GM18907 (cell line): Measurements from ENCODE around the gene YLPM1.
"Not testable (repeated sequence)": the region's sequence is repeated elsewhere in the genome, so short reads cannot be mapped to it uniquely, and the experiment has no call there.

Experiments
- ATAC-seq: cut with Tn5 transposase; IDR thresholded peaks from one replicate; pipeline ENCODE4 v1.9.1; 2021; ENCODE audit warnings: mild to moderate bottlenecking, moderate library complexity; ENCODE audit not compliant: unreplicated experiment

YLPM1 gene, protein sequence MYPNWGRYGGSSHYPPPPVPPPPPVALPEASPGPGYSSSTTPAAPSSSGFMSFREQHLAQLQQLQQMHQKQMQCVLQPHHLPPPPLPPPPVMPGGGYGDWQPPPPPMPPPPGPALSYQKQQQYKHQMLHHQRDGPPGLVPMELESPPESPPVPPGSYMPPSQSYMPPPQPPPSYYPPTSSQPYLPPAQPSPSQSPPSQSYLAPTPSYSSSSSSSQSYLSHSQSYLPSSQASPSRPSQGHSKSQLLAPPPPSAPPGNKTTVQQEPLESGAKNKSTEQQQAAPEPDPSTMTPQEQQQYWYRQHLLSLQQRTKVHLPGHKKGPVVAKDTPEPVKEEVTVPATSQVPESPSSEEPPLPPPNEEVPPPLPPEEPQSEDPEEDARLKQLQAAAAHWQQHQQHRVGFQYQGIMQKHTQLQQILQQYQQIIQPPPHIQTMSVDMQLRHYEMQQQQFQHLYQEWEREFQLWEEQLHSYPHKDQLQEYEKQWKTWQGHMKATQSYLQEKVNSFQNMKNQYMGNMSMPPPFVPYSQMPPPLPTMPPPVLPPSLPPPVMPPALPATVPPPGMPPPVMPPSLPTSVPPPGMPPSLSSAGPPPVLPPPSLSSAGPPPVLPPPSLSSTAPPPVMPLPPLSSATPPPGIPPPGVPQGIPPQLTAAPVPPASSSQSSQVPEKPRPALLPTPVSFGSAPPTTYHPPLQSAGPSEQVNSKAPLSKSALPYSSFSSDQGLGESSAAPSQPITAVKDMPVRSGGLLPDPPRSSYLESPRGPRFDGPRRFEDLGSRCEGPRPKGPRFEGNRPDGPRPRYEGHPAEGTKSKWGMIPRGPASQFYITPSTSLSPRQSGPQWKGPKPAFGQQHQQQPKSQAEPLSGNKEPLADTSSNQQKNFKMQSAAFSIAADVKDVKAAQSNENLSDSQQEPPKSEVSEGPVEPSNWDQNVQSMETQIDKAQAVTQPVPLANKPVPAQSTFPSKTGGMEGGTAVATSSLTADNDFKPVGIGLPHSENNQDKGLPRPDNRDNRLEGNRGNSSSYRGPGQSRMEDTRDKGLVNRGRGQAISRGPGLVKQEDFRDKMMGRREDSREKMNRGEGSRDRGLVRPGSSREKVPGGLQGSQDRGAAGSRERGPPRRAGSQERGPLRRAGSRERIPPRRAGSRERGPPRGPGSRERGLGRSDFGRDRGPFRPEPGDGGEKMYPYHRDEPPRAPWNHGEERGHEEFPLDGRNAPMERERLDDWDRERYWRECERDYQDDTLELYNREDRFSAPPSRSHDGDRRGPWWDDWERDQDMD (N-terminal part only)

DNA sequence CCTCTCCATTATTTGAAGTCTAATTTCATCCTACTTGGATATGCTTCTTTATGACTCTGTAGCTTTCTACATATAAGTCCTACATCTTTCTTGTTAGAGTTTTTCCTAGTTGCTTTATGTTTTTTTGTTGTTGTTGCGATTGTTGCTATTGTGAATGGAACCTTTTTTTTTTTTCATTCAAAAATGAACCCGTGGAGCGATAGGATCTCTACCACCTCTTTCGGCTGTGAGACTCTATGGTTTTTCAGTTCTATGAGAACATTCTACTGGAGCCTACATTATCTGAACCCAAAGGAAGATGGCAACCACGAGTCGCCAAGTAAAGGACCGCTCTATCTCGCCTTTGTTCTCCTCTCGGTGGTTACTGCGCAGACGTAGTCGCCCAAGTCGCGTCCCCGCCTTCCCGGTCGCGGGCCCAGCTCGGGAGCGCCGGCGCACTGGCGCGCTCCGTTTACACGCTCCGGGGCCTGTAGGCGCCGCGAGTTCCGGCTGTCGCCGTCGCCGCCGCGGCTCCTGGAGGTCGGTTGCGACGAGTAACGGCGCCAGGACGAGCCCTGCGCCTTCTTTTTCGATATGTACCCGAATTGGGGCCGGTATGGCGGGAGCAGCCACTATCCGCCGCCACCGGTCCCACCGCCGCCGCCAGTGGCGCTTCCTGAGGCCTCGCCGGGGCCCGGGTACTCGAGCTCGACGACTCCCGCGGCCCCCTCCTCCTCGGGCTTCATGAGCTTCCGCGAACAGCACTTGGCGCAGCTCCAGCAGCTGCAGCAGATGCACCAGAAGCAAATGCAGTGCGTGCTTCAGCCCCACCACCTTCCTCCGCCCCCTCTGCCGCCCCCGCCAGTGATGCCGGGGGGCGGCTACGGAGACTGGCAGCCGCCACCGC lies at the start of gene YLPM1:
YLPM1 (plus strand) TSS at position 400 of the 886 bp plus-strand sequence; CDS start at position 574, 174 bp downstream.
- ATAC-seq: peak; percentile 93

GRCh38 chr14:74713395-74713735 lies 49.8 kb upstream of the YLPM1 start:
- peak; percentile 6 for ATAC-seq

DNA sequence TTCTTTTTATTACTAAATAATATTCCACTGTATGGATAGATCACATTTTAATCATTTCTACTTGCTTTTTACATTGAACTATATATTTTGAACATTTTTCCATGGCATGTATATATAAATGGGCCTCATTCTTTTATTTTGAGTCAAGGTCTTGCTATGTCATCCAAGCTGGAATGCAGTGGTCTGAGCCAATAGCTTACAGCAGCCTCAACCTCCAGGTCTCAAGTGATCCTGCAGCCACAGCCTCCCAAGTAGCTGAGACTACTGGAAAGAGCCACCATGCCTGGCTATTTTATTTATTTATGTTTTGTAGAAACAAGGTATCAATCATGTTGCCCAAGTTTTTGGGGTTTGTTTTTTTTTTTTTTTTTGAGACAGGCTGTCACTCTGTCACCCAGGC lies 42.6 kb upstream of the YLPM1 start:
- no peak for ATAC-seq

DNA sequence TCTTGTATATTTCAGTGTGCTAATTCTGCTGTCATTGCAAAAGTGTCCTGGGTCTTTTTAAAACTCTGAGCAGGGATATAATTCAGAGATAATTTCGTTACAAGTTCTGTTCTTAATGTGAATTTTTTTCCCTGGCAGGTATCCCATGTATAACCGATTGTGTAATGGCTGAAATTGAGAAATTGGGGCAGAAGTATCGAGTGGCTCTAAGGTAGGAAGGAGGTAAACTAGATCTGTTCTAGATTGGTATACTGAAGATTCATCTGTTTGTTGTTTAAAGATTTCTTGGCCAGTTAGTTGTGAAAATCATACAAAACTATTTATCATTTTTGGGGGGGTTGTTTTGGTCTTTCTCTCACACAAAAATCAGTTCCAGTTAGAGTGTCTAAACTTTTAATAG lies 40.0 kb upstream of the YLPM1 start:
- no peak for ATAC-seq

- no peak for ATAC-seq
Observed at GRCh38 chr14:74732387-74732786, 30.7 kb upstream of the YLPM1 start.

DNA sequence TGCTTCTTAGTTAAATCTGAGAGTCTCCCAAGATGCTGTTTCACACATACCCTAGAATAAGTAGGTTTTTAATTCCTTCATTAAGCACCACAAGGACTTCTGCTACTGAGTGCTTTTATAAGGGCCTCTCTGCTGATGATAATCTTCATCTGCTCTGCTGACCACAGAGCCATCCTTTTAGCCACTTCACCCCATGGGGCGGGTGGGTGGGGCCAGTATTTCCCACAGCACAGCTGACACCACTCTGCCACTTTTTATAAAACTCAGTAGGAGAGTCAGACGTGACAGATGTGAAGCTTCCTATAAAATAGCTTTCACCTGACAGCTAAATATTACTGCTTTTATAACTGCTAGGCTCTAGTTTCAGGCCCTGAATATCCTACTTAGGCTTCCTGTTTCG lies 29.9 kb upstream of the YLPM1 start:
- ATAC-seq: no peak

- no peak for ATAC-seq
Observed at GRCh38 chr14:74735125-74735524, 28.0 kb upstream of the YLPM1 start.

DNA sequence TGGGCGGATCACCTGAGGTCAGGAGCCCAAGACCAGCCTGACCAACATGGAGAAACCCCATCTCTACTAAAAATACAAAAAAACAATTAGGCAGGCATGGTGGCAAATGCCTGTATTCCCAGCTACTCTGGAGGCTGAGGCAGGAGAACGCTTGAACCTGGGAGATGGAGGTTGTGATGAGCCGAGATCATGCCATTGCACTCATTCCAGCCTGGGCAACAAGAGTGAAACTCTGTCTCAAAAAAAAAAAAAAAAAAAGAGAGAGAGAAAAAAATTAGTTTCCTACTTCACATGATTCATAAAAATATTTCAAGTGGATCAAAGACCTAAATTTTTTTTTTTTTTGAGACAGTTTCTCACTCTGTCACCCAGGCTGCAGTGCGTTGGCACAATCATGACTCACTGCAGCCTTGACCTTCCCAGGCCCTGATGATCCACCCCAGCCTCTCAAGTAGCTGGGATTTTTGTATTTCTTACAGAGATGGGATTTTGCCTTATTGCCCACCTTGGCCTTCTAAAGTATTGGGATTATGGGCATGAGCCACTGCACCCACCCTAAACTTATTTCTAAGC lies 25.3 kb upstream of the YLPM1 start:
- ATAC-seq: no peak

- ATAC-seq: no peak
Observed at GRCh38 chr14:74739293-74740030, 23.7 kb upstream of the YLPM1 start.

- no peak for ATAC-seq
Observed at GRCh38 chr14:74747237-74747636, 15.9 kb upstream of the YLPM1 start.

DNA sequence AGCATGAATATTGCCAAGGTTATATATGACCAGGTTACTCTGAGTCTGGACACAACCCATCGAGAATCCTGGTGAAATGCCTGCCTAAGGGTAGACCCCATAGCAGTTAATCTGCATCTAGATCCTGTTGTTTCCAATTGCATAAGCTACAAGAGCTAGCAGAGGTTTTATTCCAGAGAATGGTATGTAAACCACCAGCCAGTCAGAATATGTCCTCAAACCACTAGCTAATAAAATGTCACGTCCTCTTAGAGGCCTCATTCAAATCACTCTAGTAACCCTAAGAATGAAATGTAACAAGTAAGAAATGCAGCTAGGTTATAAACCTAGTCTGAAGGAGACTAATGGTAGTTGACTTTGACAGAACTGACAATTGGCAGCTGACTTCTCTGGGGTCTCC lies 9.0 kb upstream of the YLPM1 start:
- ATAC-seq: no peak

DNA sequence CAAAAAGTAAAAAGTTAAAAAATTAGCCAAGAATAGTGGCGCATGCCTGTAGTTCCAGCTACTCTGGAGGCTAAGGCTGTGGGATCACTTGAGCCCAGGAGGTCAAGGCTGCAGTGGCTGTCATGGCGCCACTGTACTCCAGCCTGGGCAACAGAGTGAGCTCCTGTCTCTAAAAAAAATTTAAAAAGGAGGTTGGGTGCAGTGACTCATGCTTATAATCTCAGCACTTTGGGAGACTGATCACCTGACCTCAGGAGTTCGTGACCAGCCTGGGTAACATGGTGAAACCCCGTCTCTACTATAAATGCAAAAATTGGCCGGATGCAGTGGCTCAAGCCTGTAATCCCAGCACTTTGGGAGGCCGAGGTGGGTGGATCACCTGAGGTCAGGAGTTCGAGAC lies 8.2 kb upstream of the YLPM1 start:
- no peak for ATAC-seq

DNA sequence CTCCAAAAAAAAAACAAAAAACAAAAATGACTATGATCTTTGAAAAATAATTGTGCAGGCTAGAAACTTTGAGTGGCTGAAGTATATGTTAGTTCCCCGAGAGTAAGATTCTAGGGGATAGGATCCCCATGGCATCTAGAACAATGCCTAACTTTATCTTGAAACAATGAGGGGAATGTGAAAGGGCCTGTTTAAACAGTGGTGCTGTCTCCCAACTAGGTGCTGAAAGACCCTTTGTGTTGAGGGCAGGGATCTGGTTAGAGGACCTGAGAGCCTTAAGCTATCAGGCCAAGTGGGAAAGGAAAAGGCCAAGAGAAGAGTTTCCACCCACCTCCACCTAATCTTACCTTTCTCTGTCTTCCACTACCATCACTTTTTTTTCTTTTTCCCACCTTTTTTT lies 6.8 kb upstream of the YLPM1 start:
- ATAC-seq: no peak

DNA sequence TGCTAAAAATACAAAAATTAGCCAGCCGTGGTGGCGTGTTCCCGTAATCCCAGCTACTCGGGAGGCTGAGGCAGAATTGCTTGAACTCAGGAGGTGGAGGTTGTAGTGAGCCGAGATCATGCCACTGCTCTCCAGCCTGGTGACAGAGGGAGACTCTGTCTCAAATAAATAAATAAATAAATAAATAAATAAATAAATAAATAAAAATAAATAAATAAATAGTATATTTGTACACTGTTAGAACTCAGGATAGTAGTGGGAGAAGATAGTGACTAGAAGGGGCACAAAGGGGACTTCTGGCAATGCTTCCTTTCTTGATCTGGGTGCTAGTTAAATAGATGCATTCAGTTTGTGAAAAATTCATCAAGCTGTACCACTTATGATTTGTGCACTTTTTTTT lies 4.6 kb upstream of the YLPM1 start:
- ATAC-seq: not testable (repeated sequence)

DNA sequence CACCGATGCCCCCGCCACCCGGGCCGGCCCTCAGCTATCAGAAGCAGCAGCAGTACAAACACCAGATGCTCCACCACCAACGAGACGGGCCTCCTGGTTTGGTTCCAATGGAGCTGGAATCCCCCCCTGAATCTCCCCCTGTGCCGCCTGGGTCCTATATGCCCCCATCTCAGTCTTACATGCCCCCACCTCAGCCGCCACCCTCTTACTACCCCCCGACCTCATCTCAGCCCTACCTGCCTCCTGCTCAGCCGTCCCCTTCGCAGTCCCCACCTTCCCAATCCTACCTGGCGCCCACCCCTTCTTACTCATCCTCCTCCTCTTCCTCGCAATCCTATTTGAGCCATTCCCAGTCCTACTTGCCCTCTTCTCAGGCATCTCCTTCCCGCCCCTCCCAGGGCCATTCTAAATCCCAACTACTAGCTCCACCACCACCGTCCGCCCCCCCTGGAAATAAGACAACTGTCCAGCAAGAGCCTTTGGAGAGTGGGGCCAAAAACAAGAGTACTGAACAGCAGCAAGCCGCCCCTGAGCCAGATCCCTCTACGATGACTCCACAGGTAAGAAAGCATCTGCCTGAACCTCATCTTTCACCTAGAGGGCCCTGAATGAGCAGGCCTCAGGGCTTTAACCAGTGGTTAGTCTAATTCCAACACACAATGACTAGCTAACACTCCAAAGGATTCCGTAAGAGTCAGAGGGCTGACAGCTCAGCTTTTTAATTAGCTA lies 851 bp downstream of the YLPM1 start:
- ATAC-seq: no peak

DNA sequence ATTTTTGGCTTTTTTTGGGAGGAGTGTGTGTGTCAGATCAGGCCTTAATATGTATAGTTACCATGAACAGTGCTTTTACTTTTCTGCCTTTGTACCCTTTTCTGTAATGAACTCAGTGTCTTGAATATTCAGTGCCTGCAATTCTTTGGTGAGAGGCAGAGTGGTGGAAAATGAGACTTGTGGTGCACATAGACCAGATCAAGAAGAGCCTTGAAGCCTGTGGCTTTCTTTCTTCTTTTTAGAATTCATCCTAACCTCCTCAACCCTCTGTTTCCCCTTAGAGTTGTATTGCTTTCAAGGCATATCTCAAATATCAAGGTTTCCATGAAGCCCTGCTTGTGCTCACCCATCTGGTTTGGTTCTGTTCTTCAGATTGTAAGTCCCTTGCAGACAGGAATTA lies 2.6 kb downstream of the YLPM1 start:
- no peak for ATAC-seq

- ATAC-seq: no peak
Observed at GRCh38 chr14:74771399-74771798, 8.3 kb downstream of the YLPM1 start.

DNA sequence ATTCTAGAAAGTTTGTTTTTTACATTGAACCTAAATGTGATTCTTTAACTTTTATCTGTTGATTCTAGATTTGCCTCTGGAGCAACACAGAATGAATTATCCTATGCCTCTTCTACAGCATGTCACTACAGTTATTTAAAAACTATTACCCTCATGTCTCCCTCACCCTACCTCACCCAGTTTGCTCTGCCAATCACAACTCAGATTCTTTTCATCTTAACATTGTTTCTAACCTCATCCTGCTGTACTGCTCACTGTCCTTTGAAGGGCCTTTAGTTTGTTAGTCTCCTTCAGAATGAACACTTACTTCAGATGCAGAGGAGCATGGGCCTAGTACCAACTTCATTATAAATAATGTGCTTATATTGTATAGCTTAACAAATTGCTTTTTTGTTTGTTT lies 21.5 kb downstream of the YLPM1 start:
- no peak for ATAC-seq
